Panc1 (cell line): Measurements from ENCODE around the gene CNTNAP4.

Source experiments
- REST ChIP-seq, 2 experiments: IDR thresholded peaks; 2 replicates each; pipeline ENCODE4 v1.6.1; 2011 to 2012; ENCODE audit warnings: low read depth in 2 of 2, control low read depth in 1 of 2, low read length in 1 of 2, mild to moderate bottlenecking in 1 of 2, moderate library complexity in 1 of 2; ENCODE audit not compliant: insufficient read depth in 1 of 2
- SIN3A ChIP-seq: IDR thresholded peaks from 2 replicates; pipeline ENCODE4 v1.6.1; 2012; ENCODE audit warnings: low read depth, mild to moderate bottlenecking, low read length, moderate library complexity, borderline replicate concordance; ENCODE audit not compliant: insufficient read depth
- TCF7L2 ChIP-seq: IDR thresholded peaks from 2 replicates; pipeline ENCODE4 v1.6.1; 2011; ENCODE audit warnings: mild to moderate bottlenecking, low read depth, low read length, inconsistent platforms
- TF ChIP-seq, protein P1 (sequence below): fragments of 450-650 bp; IDR thresholded peaks from 2 replicates; pipeline ENCODE4 v1.5.1; 2017; ENCODE audit warnings: mild to moderate bottlenecking

DNA sequence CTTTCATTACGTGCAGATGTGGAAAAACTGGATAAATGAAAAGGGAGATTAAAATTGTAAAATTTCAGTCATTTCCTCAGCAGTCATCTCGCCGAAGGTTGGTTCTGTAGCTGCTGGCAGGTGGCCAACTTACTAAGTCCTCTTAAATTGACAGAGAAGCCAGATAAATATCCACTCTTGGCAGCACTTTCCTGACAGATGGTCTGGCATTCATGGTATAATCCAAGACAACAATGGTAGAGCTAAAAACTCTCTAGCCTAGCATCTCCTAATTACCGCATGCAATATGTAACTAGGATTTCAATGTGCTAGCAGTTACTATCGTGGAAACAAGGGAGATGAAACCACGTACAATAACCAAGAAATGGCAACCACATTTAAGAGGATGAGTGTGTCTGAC is 306.3 kb downstream of the CNTNAP4 start:
- TF ChIP-seq, protein P1, sequence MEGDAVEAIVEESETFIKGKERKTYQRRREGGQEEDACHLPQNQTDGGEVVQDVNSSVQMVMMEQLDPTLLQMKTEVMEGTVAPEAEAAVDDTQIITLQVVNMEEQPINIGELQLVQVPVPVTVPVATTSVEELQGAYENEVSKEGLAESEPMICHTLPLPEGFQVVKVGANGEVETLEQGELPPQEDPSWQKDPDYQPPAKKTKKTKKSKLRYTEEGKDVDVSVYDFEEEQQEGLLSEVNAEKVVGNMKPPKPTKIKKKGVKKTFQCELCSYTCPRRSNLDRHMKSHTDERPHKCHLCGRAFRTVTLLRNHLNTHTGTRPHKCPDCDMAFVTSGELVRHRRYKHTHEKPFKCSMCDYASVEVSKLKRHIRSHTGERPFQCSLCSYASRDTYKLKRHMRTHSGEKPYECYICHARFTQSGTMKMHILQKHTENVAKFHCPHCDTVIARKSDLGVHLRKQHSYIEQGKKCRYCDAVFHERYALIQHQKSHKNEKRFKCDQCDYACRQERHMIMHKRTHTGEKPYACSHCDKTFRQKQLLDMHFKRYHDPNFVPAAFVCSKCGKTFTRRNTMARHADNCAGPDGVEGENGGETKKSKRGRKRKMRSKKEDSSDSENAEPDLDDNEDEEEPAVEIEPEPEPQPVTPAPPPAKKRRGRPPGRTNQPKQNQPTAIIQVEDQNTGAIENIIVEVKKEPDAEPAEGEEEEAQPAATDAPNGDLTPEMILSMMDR = no peak
- no peak for TF ChIP-seq SIN3A
- no peak for TF ChIP-seq TCF7L2
- no peak for TF ChIP-seq REST (IDR thresholded peaks at IDR 0.05; ENCODE audit: insufficient read depth in 1 of 2, low read depth in 2 of 2, low read length in 1 of 2)
